K562 (cell line): ENCODE data around the gene LRRC1. TPM values are rescaled to one million over a fixed set of nuclear protein-coding genes. Genes with fewer than 3 reads are reported as not detected.

Experiments
- ATAC-seq: fragments of 200-7000 bp; cut with Tn5 transposase; 3 replicates; pipeline ENCODE4 v1.9.1; 2020; ENCODE audit warnings: moderate library complexity
- BruUV-seq: library from RNA; stranded (reverse); fragments of 400-500 nt; replicated peaks from 2 replicates; lab custom pipeline; 2021; lab: Mats Ljungman, UMichigan
- CTCF ChIA-PET: fragments of 300-600 bp; formaldehyde crosslinking; extraction: SDS; loops from one replicate; lab custom pipeline; 2021; ENCODE audit warnings: low intra/inter-chr PET ratio; lab: Yijun Ruan, JAX
- POLR2A ChIA-PET: fragments of 300-600, 350-650 bp; sonication (Branson Sonifier 250); formaldehyde crosslinking; extraction: SDS; loops from one replicate; lab custom pipeline; 2021; ENCODE audit warnings: antibody characterized with exemption, inconsistent platforms; lab: Yijun Ruan, JAX
- DNase-seq, 4 experiments: peaks; one replicate each; pipeline versions ENCODE4 v3.0.0 to v3.0.0-alpha.2; 2011 to 2018; ENCODE audit warnings: low spot score in 3 of 4, mixed read lengths in 3 of 4; ENCODE audit errors: extremely low read depth in 1 of 4
- FAIRE-seq: peaks from 2 replicates; lab custom pipeline; 2011; peaks lifted over from hg19 to GRCh38; lab: Jason Lieb, UNC
- H2AFZ ChIP-seq: 2 replicates; pipeline ENCODE4 v1.6.0; 2011; ENCODE audit warnings: low read depth, low read length, control low read depth, inconsistent platforms
- H3K27ac ChIP-seq: fragments of 200-600 bp; 3 replicates; pipeline ENCODE4 v1.8.0; 2011; ENCODE audit warnings: low read depth, mild to moderate bottlenecking, control low read depth, inconsistent platforms, low read length, moderate library complexity, mixed read lengths; ENCODE audit errors: extremely low read depth
- H3K27me3 ChIP-seq, 2 experiments: fragments of 300-600 bp in 1 of 2; 2 replicates in 1 of 2; 3 replicates in 1 of 2; pipeline versions ENCODE4 v1.6.0 to v1.8.0; 2011; ENCODE audit warnings: inconsistent platforms in 2 of 2, low read length in 2 of 2, mild to moderate bottlenecking in 1 of 2, mixed read lengths in 1 of 2, moderate library complexity in 1 of 2; ENCODE audit not compliant: control insufficient read depth in 2 of 2, insufficient read depth in 2 of 2
- H3K36me3 ChIP-seq: fragments of 300-600 bp; 3 replicates; pipeline ENCODE4 v1.8.0; 2011; ENCODE audit warnings: mild to moderate bottlenecking, low read length, inconsistent platforms; ENCODE audit not compliant: control insufficient read depth, insufficient read depth
- H3K4me1 ChIP-seq, 2 experiments: fragments of 200-600 bp in 1 of 2; replicated peaks in 1 of 2; 2 replicates in 1 of 2; 3 replicates in 1 of 2; pipeline versions ENCODE4 v1.5.1 to v1.8.0; 2011; ENCODE audit warnings: inconsistent platforms in 2 of 2, low read length in 2 of 2, mild to moderate bottlenecking in 1 of 2, mixed read lengths in 1 of 2, moderate library complexity in 1 of 2; ENCODE audit not compliant: control insufficient read depth in 2 of 2, insufficient read depth in 2 of 2
- H3K4me2 ChIP-seq: 2 replicates; pipeline ENCODE4 v1.6.1; 2011; ENCODE audit warnings: low read length, control low read depth, inconsistent platforms, mixed read lengths; ENCODE audit not compliant: insufficient read depth
- H3K4me3 ChIP-seq: fragments of 200-600 bp; sonication (generic), shearing (Covaris generic); 2 replicates; pipeline ENCODE4 v1.5.1; 2016; ENCODE audit warnings: control low read depth, inconsistent platforms
- H3K79me2 ChIP-seq: fragments of 200-600 bp; 3 replicates; pipeline ENCODE4 v1.8.0; 2011; ENCODE audit warnings: low read length, inconsistent platforms; ENCODE audit not compliant: control insufficient read depth, insufficient read depth
- H3K9ac ChIP-seq, 2 experiments: 2 replicates each; pipeline versions ENCODE4 v1.6.0 to v1.6.1; 2011; ENCODE audit warnings: low read depth in 2 of 2, low read length in 2 of 2, control low read depth in 1 of 2, inconsistent platforms in 1 of 2, mild to moderate bottlenecking in 1 of 2, mixed read lengths in 1 of 2; ENCODE audit not compliant: insufficient read depth in 1 of 2
- H3K9me1 ChIP-seq: one replicate; pipeline ENCODE4 v1.6.0; 2011; ENCODE audit warnings: inconsistent platforms, mild to moderate bottlenecking, low read length, moderate library complexity; ENCODE audit not compliant: control insufficient read depth, insufficient read depth
- H3K9me3 ChIP-seq: replicated peaks from 2 replicates; pipeline ENCODE4 v1.5.1; 2011; ENCODE audit warnings: low read depth, low read length, inconsistent platforms; ENCODE audit not compliant: control insufficient read depth, insufficient read depth
- H4K20me1 ChIP-seq: replicated peaks from 2 replicates; pipeline ENCODE4 v1.6.1; 2011; ENCODE audit warnings: low read length, inconsistent platforms, mixed read lengths; ENCODE audit not compliant: control insufficient read depth, insufficient read depth
- ASH1L ChIP-seq: fragments of 450-650 bp; IDR thresholded peaks from 2 replicates; pipeline ENCODE4 v1.6.1; 2018; ENCODE audit warnings: borderline replicate concordance, mild to moderate bottlenecking, low read depth; ENCODE audit not compliant: partially characterized antibody
- C11orf30 ChIP-seq: fragments of 450-650 bp; IDR thresholded peaks from 2 replicates; pipeline ENCODE4 v1.6.1; 2016; ENCODE audit warnings: low read depth, mild to moderate bottlenecking
- CHD4 ChIP-seq: fragments of 200-600 bp; sonication (generic); IDR thresholded peaks from 3 replicates; pipeline ENCODE4 v1.6.1; 2012; ENCODE audit warnings: low read depth, mild to moderate bottlenecking, mixed read lengths, low read length, inconsistent platforms; ENCODE audit not compliant: insufficient read depth, insufficient replicate concordance, poor library complexity, severe bottlenecking
- CXXC5 ChIP-seq: fragments of 250-450 bp; sonication (Bioruptor Pico); IDR thresholded peaks from 2 replicates; pipeline ENCODE4 v1.8.0; 2022; ENCODE audit warnings: inconsistent platforms, mild to moderate bottlenecking, moderate library complexity
- PRDM10 ChIP-seq: fragments of 450-650 bp; IDR thresholded peaks from 2 replicates; pipeline ENCODE4 v1.6.1; 2018; ENCODE audit not compliant: partially characterized antibody
- RBM14 ChIP-seq: fragments of 200-400 bp; formaldehyde crosslinking; IDR thresholded peaks from 2 replicates; pipeline ENCODE4 v1.6.1; 2018; ENCODE audit warnings: low read depth, mild to moderate bottlenecking, low read length, moderate library complexity, borderline replicate concordance; ENCODE audit not compliant: insufficient read depth
- SLC30A9 ChIP-seq: fragments of 250-450 bp; sonication (Bioruptor Pico); IDR thresholded peaks from 2 replicates; pipeline ENCODE4 v1.8.0; 2022; ENCODE audit warnings: mild to moderate bottlenecking, moderate library complexity
- ZNF311 ChIP-seq: fragments of 250-450 bp; sonication (Bioruptor Pico); IDR thresholded peaks from 2 replicates; pipeline ENCODE4 v1.4.0; 2020; ENCODE audit warnings: mild to moderate bottlenecking, moderate library complexity
- ZNF408 ChIP-seq: fragments of 250-450 bp; sonication (Bioruptor Pico); IDR thresholded peaks from 2 replicates; pipeline ENCODE4 v1.4.0; 2020; ENCODE audit warnings: low read depth, mild to moderate bottlenecking, moderate library complexity
- ZNF586 ChIP-seq: fragments of 450-650 bp; formaldehyde crosslinking; conservative IDR thresholded peaks from 2 replicates; pipeline ENCODE4 v1.4.0; 2020; ENCODE audit warnings: mild to moderate bottlenecking, moderate library complexity
- WGBS: fragments of 100-300 bp; shearing (Covaris generic); methylation state at CpG from one replicate; pipeline ENCODE4 v1.1.6; 2016; ENCODE audit warnings: low coverage, mixed read lengths; ENCODE audit not compliant: insufficient coverage; ENCODE audit errors: missing lambda C conversion rate; 5-methylcytosine and 5-hydroxymethylcytosine counted together
- in situ Hi-C: fragments of 300-500 bp; cut with MboI; formaldehyde crosslinking; loops from 4 replicates; pipeline ENCODE4 v1.15.0; 2018; ENCODE audit warnings: inconsistent platforms, mixed read lengths
- intact Hi-C: fragments of 100-400 bp; cut with micrococcal nuclease; formaldehyde crosslinking; loops from 2 replicates; pipeline ENCODE4 v1.14.2; 2022
- polyA plus RNA-seq, 8 experiments: library from polyadenylated mRNA; depleted of rRNA in 4 of 8; stranded (reverse) in 5 of 8; unstranded in 3 of 8; fragments of >200 nt; fragmentation: Nextera tagmentation in 2 of 8; fragmentation: Illumina TruSeq in 1 of 8; extraction: Ambion mirVana in 2 of 8; extraction: Trizol in 1 of 8; gene quantifications; 2 replicates each; pipeline versions ENCODE4 v1.2.1 to v1.2.3, GENCODE V29; 2011 to 2014; ENCODE audit warnings: inconsistent platforms in 1 of 8, missing spikeins in 1 of 8
- total RNA-seq, 7 experiments: library from RNA; depleted of rRNA in 6 of 7; stranded (reverse); fragments of >200 nt in 6 of 7; fragmentation: Illumina TruSeq in 2 of 7; extraction: Trizol in 2 of 7; gene quantifications; 2 replicates each; pipeline versions ENCODE4 v1.2.1 to v1.2.3, GENCODE V29; 2011 to 2021; ENCODE audit warnings: low replicate concordance in 1 of 7
- TF ChIP-seq, protein P1 (sequence below): sonication (generic); formaldehyde crosslinking; IDR thresholded peaks from 2 replicates; pipeline ENCODE4 v1.9.0; 2022; ENCODE audit warnings: mild to moderate bottlenecking, missing genetic modification reagents
- TF ChIP-seq, protein P2 (sequence below), 2 experiments: fragments of 450-650 bp; IDR thresholded peaks; 2 replicates each; pipeline ENCODE4 v1.6.1; 2016
- TF ChIP-seq, protein P3 (sequence below): sonication (generic); formaldehyde crosslinking; IDR thresholded peaks from 2 replicates; pipeline ENCODE4 v1.4.0; 2020; ENCODE audit warnings: mild to moderate bottlenecking, missing genetic modification reagents
- TF ChIP-seq, protein P4 (sequence below): sonication (generic); formaldehyde crosslinking; IDR thresholded peaks from 2 replicates; pipeline ENCODE4 v1.8.0; 2022; ENCODE audit warnings: mild to moderate bottlenecking, missing genetic modification reagents

Gene LRRC1
- total and polyA plus RNA-seq, 9 of the 15 experiments (the other 6 are each of a cell fraction or from before 2014, with no cell fraction given), result not detected

DNA sequence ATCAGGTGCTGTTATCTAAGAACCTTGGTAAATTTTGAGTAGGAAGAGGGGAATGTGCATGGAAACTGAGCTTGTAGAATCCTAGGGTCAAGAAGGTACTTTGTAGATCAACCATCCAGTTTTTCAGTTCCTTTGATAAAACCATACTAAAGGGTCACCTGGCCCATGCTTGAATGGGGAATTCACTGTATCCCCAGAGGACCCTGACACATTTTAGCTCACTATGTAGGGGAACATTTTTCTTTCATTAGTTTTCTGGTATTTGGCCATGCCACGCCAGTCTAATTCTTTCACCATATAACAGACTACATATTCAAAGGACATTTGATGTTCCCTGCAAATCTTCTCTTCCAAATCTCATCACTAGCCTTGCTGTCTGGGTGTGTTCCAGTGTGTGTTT is 29.9 kb downstream of the LRRC1 start:
- Histone ChIP-seq H3K9ac (no peak overlapping the region), H3K4me3 (no peak overlapping the region), H3K9me1 (no peaks in the 10 kb centered on the region), H2AFZ (no peak overlapping the region), H4K20me1 (no peaks in the 10 kb centered on the region), H3K9me3 (no peaks in the 10 kb centered on the region), H3K27me3 (no peaks in the 10 kb centered on the region), H3K79me2 (no peaks in the 10 kb centered on the region), H3K36me3 (no peaks in the 10 kb centered on the region), H3K4me2 (no peak overlapping the region), H3K27ac (no peak overlapping the region), H3K4me1 (no peaks in the 10 kb centered on the region)
- DNase-seq (no peak), ATAC-seq (no peak), FAIRE-seq (no peak)
- CTCF ChIA-PET, result no interaction called here
- intact Hi-C loops (no loop called here), in situ Hi-C loops (no loop called here)
- no TSS peak for BruUV-seq
- 7% methylated on average over 1 of the region's 1 CpG for WGBS
- POLR2A ChIA-PET, result no interaction called here
- TF ChIP-seq, protein P1, sequence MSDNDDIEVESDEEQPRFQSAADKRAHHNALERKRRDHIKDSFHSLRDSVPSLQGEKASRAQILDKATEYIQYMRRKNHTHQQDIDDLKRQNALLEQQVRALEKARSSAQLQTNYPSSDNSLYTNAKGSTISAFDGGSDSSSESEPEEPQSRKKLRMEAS (CRISPR knock-in tag), result no peak
- TF ChIP-seq ASH1L (no peak), ZNF408 (no peak), ZNF311 (CRISPR knock-in tag) (no peak), C11orf30 (no peak), SLC30A9 (CRISPR knock-in tag) (no peak), CHD4 (no peak), RBM14 (no peak), ZNF586 (CRISPR knock-in tag) (no peak), PRDM10 (no peak), CXXC5 (CRISPR knock-in tag) (no peak)
- TF ChIP-seq, protein P2, sequence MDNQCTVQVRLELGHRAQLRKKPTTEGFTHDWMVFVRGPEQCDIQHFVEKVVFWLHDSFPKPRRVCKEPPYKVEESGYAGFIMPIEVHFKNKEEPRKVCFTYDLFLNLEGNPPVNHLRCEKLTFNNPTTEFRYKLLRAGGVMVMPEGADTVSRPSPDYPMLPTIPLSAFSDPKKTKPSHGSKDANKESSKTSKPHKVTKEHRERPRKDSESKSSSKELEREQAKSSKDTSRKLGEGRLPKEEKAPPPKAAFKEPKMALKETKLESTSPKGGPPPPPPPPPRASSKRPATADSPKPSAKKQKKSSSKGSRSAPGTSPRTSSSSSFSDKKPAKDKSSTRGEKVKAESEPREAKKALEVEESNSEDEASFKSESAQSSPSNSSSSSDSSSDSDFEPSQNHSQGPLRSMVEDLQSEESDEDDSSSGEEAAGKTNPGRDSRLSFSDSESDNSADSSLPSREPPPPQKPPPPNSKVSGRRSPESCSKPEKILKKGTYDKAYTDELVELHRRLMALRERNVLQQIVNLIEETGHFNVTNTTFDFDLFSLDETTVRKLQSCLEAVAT (IDR thresholded peaks at IDR 0.05), result no peak
- TF ChIP-seq, protein P3, sequence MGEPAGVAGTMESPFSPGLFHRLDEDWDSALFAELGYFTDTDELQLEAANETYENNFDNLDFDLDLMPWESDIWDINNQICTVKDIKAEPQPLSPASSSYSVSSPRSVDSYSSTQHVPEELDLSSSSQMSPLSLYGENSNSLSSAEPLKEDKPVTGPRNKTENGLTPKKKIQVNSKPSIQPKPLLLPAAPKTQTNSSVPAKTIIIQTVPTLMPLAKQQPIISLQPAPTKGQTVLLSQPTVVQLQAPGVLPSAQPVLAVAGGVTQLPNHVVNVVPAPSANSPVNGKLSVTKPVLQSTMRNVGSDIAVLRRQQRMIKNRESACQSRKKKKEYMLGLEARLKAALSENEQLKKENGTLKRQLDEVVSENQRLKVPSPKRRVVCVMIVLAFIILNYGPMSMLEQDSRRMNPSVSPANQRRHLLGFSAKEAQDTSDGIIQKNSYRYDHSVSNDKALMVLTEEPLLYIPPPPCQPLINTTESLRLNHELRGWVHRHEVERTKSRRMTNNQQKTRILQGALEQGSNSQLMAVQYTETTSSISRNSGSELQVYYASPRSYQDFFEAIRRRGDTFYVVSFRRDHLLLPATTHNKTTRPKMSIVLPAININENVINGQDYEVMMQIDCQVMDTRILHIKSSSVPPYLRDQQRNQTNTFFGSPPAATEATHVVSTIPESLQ (CRISPR knock-in tag), result no peak
- TF ChIP-seq, protein P4, sequence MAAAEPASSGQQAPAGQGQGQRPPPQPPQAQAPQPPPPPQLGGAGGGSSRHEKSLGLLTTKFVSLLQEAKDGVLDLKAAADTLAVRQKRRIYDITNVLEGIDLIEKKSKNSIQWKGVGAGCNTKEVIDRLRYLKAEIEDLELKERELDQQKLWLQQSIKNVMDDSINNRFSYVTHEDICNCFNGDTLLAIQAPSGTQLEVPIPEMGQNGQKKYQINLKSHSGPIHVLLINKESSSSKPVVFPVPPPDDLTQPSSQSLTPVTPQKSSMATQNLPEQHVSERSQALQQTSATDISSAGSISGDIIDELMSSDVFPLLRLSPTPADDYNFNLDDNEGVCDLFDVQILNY (CRISPR knock-in tag), result no peak
